ENCODE data around the gene AARSD1. TPM values are rescaled to one million over a fixed set of nuclear protein-coding genes. Genes with fewer than 3 reads are reported as not detected.

The AARSD1 gene
- total RNA-seq, 2 experiments from 2014 or later, result 54.3 to 57.5 TPM

DNA sequence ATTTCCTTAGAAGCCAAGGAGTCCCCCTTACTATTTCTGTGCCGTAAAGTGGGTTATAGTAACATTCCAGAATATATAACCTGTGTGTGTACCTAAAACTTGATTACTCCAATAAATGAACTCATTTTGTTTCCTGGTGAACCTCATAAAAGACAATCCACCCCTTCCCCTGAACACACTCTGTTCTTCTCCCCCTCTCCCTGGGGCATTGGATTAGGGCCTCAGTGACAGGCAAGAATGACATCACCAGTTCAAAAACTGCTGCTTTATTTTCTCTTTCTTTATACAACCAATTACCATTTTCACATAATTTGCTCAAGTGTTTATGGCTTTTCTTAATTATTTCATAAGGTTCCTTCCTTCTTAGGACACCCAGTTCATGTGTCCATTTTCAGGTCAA lies 17.4 kb downstream of the AARSD1 start:
- Mint-ChIP-seq H3K27ac (no peak overlapping the region), H3K27me3 (no peaks in the 10 kb centered on the region), H3K9me3 (no peaks in the 10 kb centered on the region), H3K4me3 (no peak overlapping the region), H3K36me3 (ENCODE audit: low read depth) (peaks cover 16% of the 10 kb centered on the region), H3K4me1 (ENCODE audit: low read depth) (no peaks in the 10 kb centered on the region)
- DNase-seq, result no peak
- CTCF ChIA-PET, result no interaction called here
- intact Hi-C loops (cut with micrococcal nuclease), result no loop called here
- no peak for ATAC-seq
- TF ChIP-seq, protein P1, sequence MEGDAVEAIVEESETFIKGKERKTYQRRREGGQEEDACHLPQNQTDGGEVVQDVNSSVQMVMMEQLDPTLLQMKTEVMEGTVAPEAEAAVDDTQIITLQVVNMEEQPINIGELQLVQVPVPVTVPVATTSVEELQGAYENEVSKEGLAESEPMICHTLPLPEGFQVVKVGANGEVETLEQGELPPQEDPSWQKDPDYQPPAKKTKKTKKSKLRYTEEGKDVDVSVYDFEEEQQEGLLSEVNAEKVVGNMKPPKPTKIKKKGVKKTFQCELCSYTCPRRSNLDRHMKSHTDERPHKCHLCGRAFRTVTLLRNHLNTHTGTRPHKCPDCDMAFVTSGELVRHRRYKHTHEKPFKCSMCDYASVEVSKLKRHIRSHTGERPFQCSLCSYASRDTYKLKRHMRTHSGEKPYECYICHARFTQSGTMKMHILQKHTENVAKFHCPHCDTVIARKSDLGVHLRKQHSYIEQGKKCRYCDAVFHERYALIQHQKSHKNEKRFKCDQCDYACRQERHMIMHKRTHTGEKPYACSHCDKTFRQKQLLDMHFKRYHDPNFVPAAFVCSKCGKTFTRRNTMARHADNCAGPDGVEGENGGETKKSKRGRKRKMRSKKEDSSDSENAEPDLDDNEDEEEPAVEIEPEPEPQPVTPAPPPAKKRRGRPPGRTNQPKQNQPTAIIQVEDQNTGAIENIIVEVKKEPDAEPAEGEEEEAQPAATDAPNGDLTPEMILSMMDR (IDR thresholded peaks at IDR 0.05), result no peak
- POLR2A ChIA-PET, result interaction anchor here (0.5 kb wide), 1 partner anchor 22 kb away, joined by 3 read pairs; no protein-coding TSS in a partner anchor

DNA sequence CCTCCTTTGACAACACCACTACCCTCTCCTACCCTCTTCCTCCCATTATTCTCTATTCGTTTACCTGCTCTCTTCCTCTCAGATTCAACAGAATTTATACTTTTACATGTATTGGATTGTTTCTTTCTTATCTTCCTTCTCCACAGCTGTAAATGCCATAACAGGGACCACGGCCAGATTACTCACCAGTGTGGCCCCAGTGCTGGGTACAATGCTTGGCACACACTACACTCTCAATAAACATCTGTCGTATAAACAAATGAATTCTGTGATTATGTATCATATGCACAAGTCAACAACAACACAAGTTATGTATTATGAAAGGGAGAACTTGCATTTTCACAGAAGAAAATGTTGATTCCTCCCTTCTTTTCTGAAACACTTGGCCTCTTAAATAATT lies 20.0 kb downstream of the AARSD1 start:
- ATAC-seq (no peak), DNase-seq (no peak)
- intact Hi-C loops (cut with micrococcal nuclease), result no loop called here
- peaks cover 1% of the 10 kb centered on the region for H3K27me3 Mint-ChIP-seq
- peaks cover 4% of the 10 kb centered on the region for H3K36me3 Mint-ChIP-seq (ENCODE audit: low read depth)
- POLR2A ChIA-PET, result no interaction called here
- CTCF ChIA-PET, result no interaction called here
- H3K9me3 Mint-ChIP-seq, result no peaks in the 10 kb centered on the region
- TF ChIP-seq, protein P1 (IDR thresholded peaks at IDR 0.05), result no peak
- no peak overlapping the region for H3K27ac Mint-ChIP-seq
- no peaks in the 10 kb centered on the region for H3K4me1 Mint-ChIP-seq (ENCODE audit: low read depth)
- H3K4me3 Mint-ChIP-seq, result no peak overlapping the region

DNA sequence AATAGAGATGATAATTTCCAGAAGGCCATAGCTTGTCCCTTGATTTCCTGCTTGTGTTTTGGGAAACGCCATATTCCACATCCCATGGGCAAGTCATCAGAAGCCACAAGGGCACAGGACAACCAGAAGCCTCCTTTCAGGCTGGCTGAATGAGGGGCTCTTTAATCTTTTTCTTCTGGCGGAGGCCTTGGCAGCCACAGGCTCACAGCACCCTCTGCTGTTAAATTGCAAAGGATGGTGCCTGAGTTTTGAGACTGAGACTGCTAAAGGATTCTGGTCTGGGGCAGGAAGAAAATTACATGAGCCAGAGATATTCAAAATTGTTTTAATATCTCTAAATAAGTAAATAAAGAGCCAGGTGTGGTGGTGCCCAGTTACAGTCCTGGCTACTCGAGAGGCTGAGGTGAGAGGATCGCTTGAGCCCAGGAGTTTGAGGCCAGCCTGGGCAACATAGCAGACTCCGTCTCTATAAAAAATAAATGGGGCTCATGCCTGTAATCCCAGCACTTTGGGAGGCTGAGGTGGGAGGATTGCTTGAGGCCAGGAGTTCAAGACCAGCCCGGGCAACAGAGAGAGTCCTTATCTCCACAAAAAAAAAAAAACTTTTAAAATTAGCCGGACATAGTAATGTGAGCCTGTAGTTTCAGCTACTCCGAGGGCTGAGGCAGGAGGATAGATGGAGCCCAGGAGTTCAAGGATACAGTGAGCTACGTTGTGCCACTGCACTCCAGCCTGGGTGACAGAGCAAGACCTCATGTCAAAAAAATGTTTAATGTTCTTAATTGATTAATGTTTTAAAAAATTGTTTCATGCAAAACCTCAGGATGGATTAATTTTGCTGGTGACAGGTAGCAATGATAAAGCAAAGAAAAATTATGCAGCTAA lies 26.3 kb downstream of the AARSD1 start:
- Mint-ChIP-seq H3K36me3 (ENCODE audit: low read depth) (no peaks in the 10 kb centered on the region), H3K4me3 (no peak overlapping the region), H3K4me1 (ENCODE audit: low read depth) (no peaks in the 10 kb centered on the region), H3K27ac (no peak overlapping the region), H3K27me3 (peaks cover 4% of the 10 kb centered on the region), H3K9me3 (no peaks in the 10 kb centered on the region)
- DNase-seq (peak; percentile 53), ATAC-seq (peak; percentile 60)
- ChIA-PET POLR2A (no interaction called here), CTCF (interaction anchor here (0.5 to 2.4 kb wide), 13 partner anchors 9 to 227 kb away, joined by 3 to 11 read pairs (median 3); partner anchors contain the start of genes AOC2 and BECN1)
- intact Hi-C loops (cut with micrococcal nuclease), result loop anchor here (10.0 kb wide), 1 partner anchor 213 kb away; no protein-coding TSS in a partner anchor
- TF ChIP-seq, protein P1 (IDR thresholded peaks at IDR 0.05), result peak; percentile 60

DNA sequence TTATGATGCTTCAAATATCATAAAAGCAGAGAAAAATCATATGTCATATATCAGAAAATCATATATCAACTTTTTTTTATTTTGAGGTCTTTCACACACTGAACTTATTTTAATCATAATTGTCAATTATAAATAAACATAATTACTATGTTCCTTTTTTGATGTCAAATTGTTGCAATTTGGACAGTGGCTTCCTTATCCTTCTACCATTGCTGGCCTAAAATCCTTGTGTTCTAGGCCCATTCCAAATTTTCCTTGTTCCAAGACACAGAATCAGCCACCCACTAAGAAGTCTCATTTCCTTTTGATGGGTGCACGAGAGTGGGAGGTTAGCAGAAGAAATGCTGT lies 34.8 kb downstream of the AARSD1 start:
- TF ChIP-seq, protein P1 (IDR thresholded peaks at IDR 0.05), result no peak
- peaks cover 12% of the 10 kb centered on the region for H3K4me1 Mint-ChIP-seq (ENCODE audit: low read depth)
- ChIA-PET CTCF (interaction anchor here (0.7 to 2.8 kb wide), 13 partner anchors 9 to 207 kb away, joined by 3 to 15 read pairs (median 5); partner anchors contain the start of genes BECN1 and RPL27), POLR2A (interaction anchor here (0.5 to 1.6 kb wide), 8 partner anchors 56 to 386 kb away, joined by 3 to 6 read pairs (median 4); partner anchors contain the start of genes AOC2 and RPL27)
- peaks cover 3% of the 10 kb centered on the region for H3K27me3 Mint-ChIP-seq
- ATAC-seq (no peak), DNase-seq (no peak)
- no peaks in the 10 kb centered on the region for H3K36me3 Mint-ChIP-seq (ENCODE audit: low read depth)
- no peak overlapping the region for H3K27ac Mint-ChIP-seq
- H3K4me3 Mint-ChIP-seq, result no peak overlapping the region
- H3K9me3 Mint-ChIP-seq, result no peaks in the 10 kb centered on the region
- intact Hi-C loops (cut with micrococcal nuclease), result loop anchor here (10.0 kb wide), 1 partner anchor 85 kb away; the partner anchor contains the start of gene AOC2
